Astrocyte (in vitro differentiated cells and primary cell): ENCODE results near the gene MAP1B. TPM values are rescaled to one million over a fixed set of nuclear protein-coding genes. Genes with fewer than 3 reads are reported as not detected.

ENCODE experiments used
- DNase-seq: peaks from one replicate; pipeline ENCODE4 v3.0.0-alpha.2; 2010; ENCODE audit warnings: low read depth
- FAIRE-seq: peaks from 2 replicates; lab custom pipeline; 2011; peaks lifted over from hg19 to GRCh38; lab: Jason Lieb, UNC
- H2AFZ ChIP-seq: 2 replicates; pipeline ENCODE4 v1.6.0; 2012; ENCODE audit warnings: low read depth, low read length, inconsistent platforms
- H3K27ac ChIP-seq: 2 replicates; pipeline ENCODE4 v1.5.1; 2011; ENCODE audit warnings: low read depth, low read length, inconsistent platforms
- H3K27me3 ChIP-seq: 2 replicates; pipeline ENCODE4 v1.6.0; 2011; ENCODE audit warnings: low read length, inconsistent platforms; ENCODE audit not compliant: insufficient read depth
- H3K36me3 ChIP-seq: 2 replicates; pipeline ENCODE4 v1.5.1; 2011; ENCODE audit warnings: low read length, inconsistent platforms; ENCODE audit not compliant: insufficient read depth
- H3K4me1 ChIP-seq: 2 replicates; pipeline ENCODE4 v1.5.1; 2011; ENCODE audit warnings: low read length, inconsistent platforms; ENCODE audit not compliant: insufficient read depth
- H3K4me2 ChIP-seq: 2 replicates; pipeline ENCODE4 v1.6.0; 2012; ENCODE audit warnings: low read length, inconsistent platforms
- H3K4me3 ChIP-seq: 2 replicates; pipeline ENCODE4 v1.5.1; 2011; ENCODE audit warnings: low read depth, mild to moderate bottlenecking, low read length, inconsistent platforms; ENCODE audit not compliant: insufficient read depth
- H3K79me2 ChIP-seq: 2 replicates; pipeline ENCODE4 v1.6.0; 2012; ENCODE audit warnings: mild to moderate bottlenecking, low read length, inconsistent platforms; ENCODE audit not compliant: insufficient read depth
- H3K9ac ChIP-seq: 2 replicates; pipeline ENCODE4 v1.6.0; 2012; ENCODE audit warnings: mild to moderate bottlenecking, low read length, inconsistent platforms
- H3K9me3 ChIP-seq: 2 replicates; pipeline ENCODE4 v1.5.1; 2012; ENCODE audit warnings: low read depth, mild to moderate bottlenecking, low read length, inconsistent platforms; ENCODE audit not compliant: insufficient read depth
- H4K20me1 ChIP-seq: 2 replicates; pipeline ENCODE4 v1.6.0; 2012; ENCODE audit warnings: low read length, inconsistent platforms; ENCODE audit not compliant: insufficient read depth
- H3K27ac Mint-ChIP-seq: one replicate; pipeline ENCODE4 v1.8.0; 2021; ENCODE audit warnings: mild to moderate bottlenecking, mixed read lengths; ENCODE audit not compliant: unreplicated experiment
- H3K27me3 Mint-ChIP-seq: one replicate; pipeline ENCODE4 v1.8.0; 2021; ENCODE audit warnings: low read depth, mixed read lengths; ENCODE audit not compliant: unreplicated experiment
- H3K36me3 Mint-ChIP-seq: one replicate; pipeline ENCODE4 v1.8.0; 2021; ENCODE audit warnings: low read depth, mixed read lengths; ENCODE audit not compliant: unreplicated experiment
- H3K4me1 Mint-ChIP-seq: one replicate; pipeline ENCODE4 v1.8.0; 2021; ENCODE audit warnings: low read depth, mixed read lengths; ENCODE audit not compliant: unreplicated experiment
- H3K4me3 Mint-ChIP-seq: one replicate; pipeline ENCODE4 v1.8.0; 2021; ENCODE audit warnings: mild to moderate bottlenecking, moderate library complexity, mixed read lengths; ENCODE audit not compliant: unreplicated experiment
- H3K9me3 Mint-ChIP-seq: one replicate; pipeline ENCODE4 v1.8.0; 2021; ENCODE audit warnings: mild to moderate bottlenecking, mixed read lengths; ENCODE audit not compliant: unreplicated experiment
- EZH2 ChIP-seq: IDR thresholded peaks from 2 replicates; pipeline ENCODE4 v1.6.1; 2012; ENCODE audit warnings: mild to moderate bottlenecking, low read length, inconsistent platforms; ENCODE audit not compliant: insufficient read depth
- total RNA-seq: library from RNA; stranded (reverse); gene quantifications from 2 replicates; pipeline ENCODE4 v1.2.1, GENCODE V29; 2021
- TF ChIP-seq, protein P1 (sequence below): IDR thresholded peaks from 2 replicates; pipeline ENCODE4 v1.5.1; 2011; ENCODE audit warnings: low read depth, mild to moderate bottlenecking, inconsistent platforms, low read length, moderate library complexity; ENCODE audit not compliant: insufficient read depth

Gene MAP1B
- total RNA-seq, 1 donor from 2014 or later, result 476 TPM

DNA sequence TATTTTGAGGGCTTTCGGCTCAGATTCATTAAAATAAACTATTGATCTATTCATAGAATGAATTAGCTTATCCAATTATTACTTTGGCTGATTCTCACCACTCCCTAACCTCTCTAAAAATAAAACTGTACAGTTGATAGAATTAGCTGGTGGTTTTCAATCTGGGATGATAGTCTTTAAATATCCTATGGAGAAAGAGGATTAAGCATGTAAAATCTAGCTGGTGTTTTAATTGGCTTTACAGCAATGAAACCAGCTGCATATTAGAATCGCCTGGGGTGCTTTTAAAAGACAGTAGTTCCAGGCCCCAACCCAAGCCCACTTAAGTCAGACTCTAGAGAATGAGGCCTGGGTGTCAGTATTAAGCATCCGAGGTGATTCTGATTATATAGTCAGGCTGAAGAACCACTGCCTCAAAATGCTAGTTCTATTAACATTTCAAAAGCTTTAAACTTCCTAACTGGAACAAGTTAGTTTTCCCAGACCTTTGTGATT is 95.1 kb downstream of the MAP1B start:
- Histone ChIP-seq H3K9ac (no peak overlapping the region), H3K27ac (peak overlapping the region; percentile 16), H4K20me1 (peaks cover 64% of the 10 kb centered on the region), H3K79me2 (peaks cover 71% of the 10 kb centered on the region), H2AFZ (no peak overlapping the region), H3K9me3 (no peaks in the 10 kb centered on the region), H3K4me2 (no peak overlapping the region), H3K4me1 (peaks cover 26% of the 10 kb centered on the region), H3K27me3 (no peaks in the 10 kb centered on the region), H3K36me3 (peaks cover 77% of the 10 kb centered on the region), H3K4me3 (no peak overlapping the region)
- Mint-ChIP-seq H3K27ac (no peak overlapping the region), H3K4me1 (peaks cover 38% of the 10 kb centered on the region), H3K27me3 (no peaks in the 10 kb centered on the region), H3K36me3 (peaks cover 68% of the 10 kb centered on the region), H3K9me3 (no peaks in the 10 kb centered on the region), H3K4me3 (no peak overlapping the region)
- TF ChIP-seq EZH2, result no peak
- TF ChIP-seq, protein P1, sequence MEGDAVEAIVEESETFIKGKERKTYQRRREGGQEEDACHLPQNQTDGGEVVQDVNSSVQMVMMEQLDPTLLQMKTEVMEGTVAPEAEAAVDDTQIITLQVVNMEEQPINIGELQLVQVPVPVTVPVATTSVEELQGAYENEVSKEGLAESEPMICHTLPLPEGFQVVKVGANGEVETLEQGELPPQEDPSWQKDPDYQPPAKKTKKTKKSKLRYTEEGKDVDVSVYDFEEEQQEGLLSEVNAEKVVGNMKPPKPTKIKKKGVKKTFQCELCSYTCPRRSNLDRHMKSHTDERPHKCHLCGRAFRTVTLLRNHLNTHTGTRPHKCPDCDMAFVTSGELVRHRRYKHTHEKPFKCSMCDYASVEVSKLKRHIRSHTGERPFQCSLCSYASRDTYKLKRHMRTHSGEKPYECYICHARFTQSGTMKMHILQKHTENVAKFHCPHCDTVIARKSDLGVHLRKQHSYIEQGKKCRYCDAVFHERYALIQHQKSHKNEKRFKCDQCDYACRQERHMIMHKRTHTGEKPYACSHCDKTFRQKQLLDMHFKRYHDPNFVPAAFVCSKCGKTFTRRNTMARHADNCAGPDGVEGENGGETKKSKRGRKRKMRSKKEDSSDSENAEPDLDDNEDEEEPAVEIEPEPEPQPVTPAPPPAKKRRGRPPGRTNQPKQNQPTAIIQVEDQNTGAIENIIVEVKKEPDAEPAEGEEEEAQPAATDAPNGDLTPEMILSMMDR, result no peak
- DNase-seq (no peak), FAIRE-seq (no peak)

DNA sequence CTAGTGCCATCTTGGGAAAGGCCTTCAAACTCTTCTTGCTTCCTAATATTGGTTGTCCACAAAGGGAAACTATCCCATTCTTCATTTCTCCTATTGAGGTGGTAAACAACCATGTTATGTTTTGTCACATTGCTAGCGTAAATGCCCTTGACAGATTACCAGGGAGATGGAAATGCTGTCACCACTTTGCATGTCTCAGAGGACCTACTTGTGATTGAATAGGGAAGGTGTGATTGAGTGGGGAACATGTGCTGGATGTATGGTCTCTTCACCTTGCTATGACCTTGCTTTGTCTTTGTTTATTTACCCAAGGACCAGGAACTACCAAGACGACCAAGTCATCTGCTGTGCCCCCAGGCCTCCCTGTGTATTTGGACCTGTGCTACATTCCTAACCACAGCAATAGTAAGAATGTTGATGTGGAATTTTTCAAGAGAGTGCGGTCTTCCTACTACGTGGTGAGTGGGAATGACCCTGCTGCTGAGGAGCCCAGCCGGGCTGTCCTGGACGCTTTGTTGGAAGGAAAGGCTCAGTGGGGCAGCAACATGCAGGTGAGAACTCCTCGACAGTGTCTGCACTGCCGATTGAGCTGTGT is 96.1 kb downstream of the MAP1B start:
- peak overlapping the region; percentile 58 for H3K27ac Mint-ChIP-seq
- Histone ChIP-seq H3K79me2 (peaks cover 61% of the 10 kb centered on the region), H3K4me3 (no peak overlapping the region), H3K27ac (peak overlapping the region; percentile 43), H3K4me2 (no peak overlapping the region), H3K9ac (peak overlapping the region; percentile 30), H3K36me3 (peaks cover 72% of the 10 kb centered on the region), H2AFZ (no peak overlapping the region), H4K20me1 (peaks cover 54% of the 10 kb centered on the region), H3K4me1 (peaks cover 26% of the 10 kb centered on the region), H3K9me3 (no peaks in the 10 kb centered on the region), H3K27me3 (no peaks in the 10 kb centered on the region)
- FAIRE-seq, result no peak
- TF ChIP-seq, protein P1, result no peak
- no peak for TF ChIP-seq EZH2
- H3K36me3 Mint-ChIP-seq, result peaks cover 60% of the 10 kb centered on the region
- H3K4me1 Mint-ChIP-seq, result peaks cover 46% of the 10 kb centered on the region
- H3K9me3 Mint-ChIP-seq, result no peaks in the 10 kb centered on the region
- peak overlapping the region; percentile 27 for H3K4me3 Mint-ChIP-seq
- no peaks in the 10 kb centered on the region for H3K27me3 Mint-ChIP-seq
- peak; percentile 80 for DNase-seq

DNA sequence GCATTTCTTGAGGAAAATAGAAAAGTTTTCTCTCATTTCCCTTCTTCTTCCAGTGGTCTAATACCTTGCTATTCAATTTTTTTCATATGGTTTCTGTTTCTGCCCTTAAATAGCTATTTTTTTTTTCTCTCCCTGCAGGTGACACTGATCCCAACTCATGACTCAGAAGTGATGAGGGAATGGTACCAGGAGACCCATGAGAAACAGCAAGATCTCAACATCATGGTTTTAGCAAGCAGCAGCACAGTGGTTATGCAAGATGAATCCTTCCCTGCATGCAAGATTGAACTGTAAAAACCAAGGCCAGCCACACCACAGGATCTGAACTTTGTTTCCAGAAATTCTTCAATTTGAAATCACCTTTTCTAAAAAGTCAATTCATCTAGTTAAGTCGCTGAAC is 97.7 kb downstream of the MAP1B start:
- Histone ChIP-seq H3K27me3 (no peaks in the 10 kb centered on the region), H3K4me2 (peak overlapping the region; percentile 24), H2AFZ (no peak overlapping the region), H3K4me1 (peaks cover 37% of the 10 kb centered on the region), H3K9me3 (no peaks in the 10 kb centered on the region), H4K20me1 (peaks cover 38% of the 10 kb centered on the region), H3K36me3 (peaks cover 56% of the 10 kb centered on the region), H3K79me2 (peaks cover 45% of the 10 kb centered on the region), H3K4me3 (no peak overlapping the region), H3K27ac (peak overlapping the region; percentile 29), H3K9ac (no peak overlapping the region)
- peak; percentile 39 for DNase-seq
- TF ChIP-seq EZH2, result no peak
- TF ChIP-seq, protein P1, result no peak
- H3K4me1 Mint-ChIP-seq, result peaks cover 54% of the 10 kb centered on the region
- H3K27me3 Mint-ChIP-seq, result no peaks in the 10 kb centered on the region
- no peak for FAIRE-seq
- H3K4me3 Mint-ChIP-seq, result peak overlapping the region; percentile 17
- peak overlapping the region; percentile 34 for H3K27ac Mint-ChIP-seq
- peaks cover 47% of the 10 kb centered on the region for H3K36me3 Mint-ChIP-seq
- no peaks in the 10 kb centered on the region for H3K9me3 Mint-ChIP-seq
